ENCODE data around the gene FABP3.

DNA sequence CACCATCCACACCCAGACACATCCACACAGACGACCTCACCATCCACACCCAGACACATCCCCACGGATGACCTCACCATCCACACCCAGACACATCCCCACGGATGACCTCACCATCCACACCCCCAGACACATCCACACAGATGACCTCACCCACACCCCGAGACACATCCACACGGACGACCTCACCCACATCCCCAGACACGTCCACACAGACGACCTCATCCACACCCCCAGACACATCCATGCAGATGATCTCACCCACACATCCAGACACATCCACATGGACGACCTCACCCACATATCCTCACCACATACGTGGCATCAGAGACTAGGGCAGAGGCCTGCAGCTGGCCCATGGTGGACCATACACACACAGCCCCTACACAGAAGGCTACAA lies 14.7 kb upstream of the FABP3 start:
- TF ChIP-seq, protein P1, sequence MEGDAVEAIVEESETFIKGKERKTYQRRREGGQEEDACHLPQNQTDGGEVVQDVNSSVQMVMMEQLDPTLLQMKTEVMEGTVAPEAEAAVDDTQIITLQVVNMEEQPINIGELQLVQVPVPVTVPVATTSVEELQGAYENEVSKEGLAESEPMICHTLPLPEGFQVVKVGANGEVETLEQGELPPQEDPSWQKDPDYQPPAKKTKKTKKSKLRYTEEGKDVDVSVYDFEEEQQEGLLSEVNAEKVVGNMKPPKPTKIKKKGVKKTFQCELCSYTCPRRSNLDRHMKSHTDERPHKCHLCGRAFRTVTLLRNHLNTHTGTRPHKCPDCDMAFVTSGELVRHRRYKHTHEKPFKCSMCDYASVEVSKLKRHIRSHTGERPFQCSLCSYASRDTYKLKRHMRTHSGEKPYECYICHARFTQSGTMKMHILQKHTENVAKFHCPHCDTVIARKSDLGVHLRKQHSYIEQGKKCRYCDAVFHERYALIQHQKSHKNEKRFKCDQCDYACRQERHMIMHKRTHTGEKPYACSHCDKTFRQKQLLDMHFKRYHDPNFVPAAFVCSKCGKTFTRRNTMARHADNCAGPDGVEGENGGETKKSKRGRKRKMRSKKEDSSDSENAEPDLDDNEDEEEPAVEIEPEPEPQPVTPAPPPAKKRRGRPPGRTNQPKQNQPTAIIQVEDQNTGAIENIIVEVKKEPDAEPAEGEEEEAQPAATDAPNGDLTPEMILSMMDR (IDR thresholded peaks at IDR 0.05; ENCODE audit: poor library complexity, severe bottlenecking) = no peak
- no peak for TF ChIP-seq RAD21 (conservative IDR thresholded peaks at IDR 0.05)
- no peak for TF ChIP-seq MXI1 (conservative IDR thresholded peaks at IDR 0.05; ENCODE audit: poor library complexity, severe bottlenecking)
- TF ChIP-seq EP300 (conservative IDR thresholded peaks at IDR 0.05; ENCODE audit: poor library complexity, severe bottlenecking) = no peak
- TF ChIP-seq POLR2AphosphoS5 (IDR thresholded peaks at IDR 0.05) = no peak
- TF ChIP-seq TAF1 (IDR thresholded peaks at IDR 0.05; ENCODE audit: low read depth) = no peak
- no peak for TF ChIP-seq SMC3 (conservative IDR thresholded peaks at IDR 0.05; ENCODE audit: poor library complexity)
- no peak for TF ChIP-seq EZH2 (IDR thresholded peaks at IDR 0.05; ENCODE audit: borderline replicate concordance, insufficient read depth, low read length, poor library complexity, severe bottlenecking)
- TF ChIP-seq, protein P2, sequence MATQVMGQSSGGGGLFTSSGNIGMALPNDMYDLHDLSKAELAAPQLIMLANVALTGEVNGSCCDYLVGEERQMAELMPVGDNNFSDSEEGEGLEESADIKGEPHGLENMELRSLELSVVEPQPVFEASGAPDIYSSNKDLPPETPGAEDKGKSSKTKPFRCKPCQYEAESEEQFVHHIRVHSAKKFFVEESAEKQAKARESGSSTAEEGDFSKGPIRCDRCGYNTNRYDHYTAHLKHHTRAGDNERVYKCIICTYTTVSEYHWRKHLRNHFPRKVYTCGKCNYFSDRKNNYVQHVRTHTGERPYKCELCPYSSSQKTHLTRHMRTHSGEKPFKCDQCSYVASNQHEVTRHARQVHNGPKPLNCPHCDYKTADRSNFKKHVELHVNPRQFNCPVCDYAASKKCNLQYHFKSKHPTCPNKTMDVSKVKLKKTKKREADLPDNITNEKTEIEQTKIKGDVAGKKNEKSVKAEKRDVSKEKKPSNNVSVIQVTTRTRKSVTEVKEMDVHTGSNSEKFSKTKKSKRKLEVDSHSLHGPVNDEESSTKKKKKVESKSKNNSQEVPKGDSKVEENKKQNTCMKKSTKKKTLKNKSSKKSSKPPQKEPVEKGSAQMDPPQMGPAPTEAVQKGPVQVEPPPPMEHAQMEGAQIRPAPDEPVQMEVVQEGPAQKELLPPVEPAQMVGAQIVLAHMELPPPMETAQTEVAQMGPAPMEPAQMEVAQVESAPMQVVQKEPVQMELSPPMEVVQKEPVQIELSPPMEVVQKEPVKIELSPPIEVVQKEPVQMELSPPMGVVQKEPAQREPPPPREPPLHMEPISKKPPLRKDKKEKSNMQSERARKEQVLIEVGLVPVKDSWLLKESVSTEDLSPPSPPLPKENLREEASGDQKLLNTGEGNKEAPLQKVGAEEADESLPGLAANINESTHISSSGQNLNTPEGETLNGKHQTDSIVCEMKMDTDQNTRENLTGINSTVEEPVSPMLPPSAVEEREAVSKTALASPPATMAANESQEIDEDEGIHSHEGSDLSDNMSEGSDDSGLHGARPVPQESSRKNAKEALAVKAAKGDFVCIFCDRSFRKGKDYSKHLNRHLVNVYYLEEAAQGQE (IDR thresholded peaks at IDR 0.05; ENCODE audit: borderline replicate concordance) = no peak
